Left kidney (tissue), 2 donors: ENCODE measurements around the gene COMT. TPM values are rescaled to one million over a fixed set of nuclear protein-coding genes. Genes with fewer than 3 reads are reported as not detected.
A peak's percentile ranks its signal among the peaks of the same experiment; 100 is the strongest.
"Not testable (repeated sequence)": the region's sequence is repeated elsewhere in the genome, so short reads cannot be mapped to it uniquely, and the experiment has no call there.

ENCODE experiments used
- DNase-seq: peaks from one replicate; pipeline ENCODE4 v3.0.0-alpha.2; 2013
- polyA plus RNA-seq: library from polyadenylated mRNA; unstranded; fragments of 120-200 nt; gene quantifications from one replicate; pipeline ENCODE4 v1.2.1, GENCODE V29; 2013; ENCODE audit not compliant: insufficient read length

COMT gene
- polyA plus RNA-seq, 1 donor, result 79.1 TPM

DNA sequence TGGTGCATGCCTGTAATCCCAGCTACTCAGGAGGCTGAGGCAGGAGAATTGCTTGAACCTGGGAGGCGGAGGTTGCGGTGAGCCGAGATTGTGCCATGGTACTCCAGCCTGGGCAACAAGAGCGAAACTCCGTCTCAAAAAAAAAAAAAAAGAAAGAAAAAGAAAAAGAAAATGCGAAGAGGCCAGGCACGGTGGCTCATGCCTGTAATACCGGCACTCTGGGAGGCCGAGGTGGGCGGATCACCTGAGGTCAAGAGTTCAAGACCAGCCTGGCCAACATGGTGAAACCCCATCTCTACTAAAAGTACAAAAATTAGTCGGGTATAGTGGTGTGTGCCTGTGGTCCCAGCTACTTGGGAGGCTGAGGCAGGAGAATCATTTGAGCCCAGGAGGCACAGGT, 15.5 kb upstream of the COMT start:
- not testable (repeated sequence) for DNase-seq

DNA sequence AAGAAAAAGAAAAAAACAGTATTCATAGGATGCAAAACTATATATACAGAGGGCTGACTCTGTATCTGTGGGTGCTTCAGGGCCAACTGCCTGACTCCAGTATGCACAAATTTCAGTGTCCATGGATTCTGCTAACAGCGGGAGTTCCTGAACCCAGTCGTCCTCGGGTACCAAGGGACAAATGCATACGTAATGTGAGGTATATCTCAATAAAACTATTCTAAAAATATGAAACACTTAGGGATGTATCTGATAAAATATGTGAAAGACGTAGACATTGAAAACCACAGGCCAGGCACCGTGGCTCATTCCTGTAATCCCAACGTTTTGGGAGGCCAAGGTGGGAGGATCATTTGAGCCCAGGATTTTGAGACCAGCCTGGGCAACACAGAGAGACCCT, 13.9 kb upstream of the COMT start:
- DNase-seq, result no peak

DNA sequence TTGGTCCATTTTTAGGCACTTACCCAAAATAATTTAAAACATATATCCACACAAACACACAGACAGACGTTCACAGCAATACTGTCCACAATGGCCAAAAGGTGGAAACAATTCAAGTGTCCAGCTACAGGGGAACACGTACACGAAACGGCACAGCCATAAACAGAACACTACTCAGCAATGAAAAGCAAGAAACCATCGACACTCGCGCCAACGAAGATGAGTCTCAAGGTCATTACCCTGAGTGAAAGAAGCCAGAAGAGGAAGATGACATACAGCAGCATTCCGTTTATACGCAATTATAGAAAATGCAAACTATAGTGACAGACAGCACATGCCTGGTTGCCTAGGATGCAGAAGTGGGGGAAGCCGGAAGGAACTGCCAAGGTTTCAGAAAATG, 13.4 kb upstream of the COMT start:
- no peak for DNase-seq

DNA sequence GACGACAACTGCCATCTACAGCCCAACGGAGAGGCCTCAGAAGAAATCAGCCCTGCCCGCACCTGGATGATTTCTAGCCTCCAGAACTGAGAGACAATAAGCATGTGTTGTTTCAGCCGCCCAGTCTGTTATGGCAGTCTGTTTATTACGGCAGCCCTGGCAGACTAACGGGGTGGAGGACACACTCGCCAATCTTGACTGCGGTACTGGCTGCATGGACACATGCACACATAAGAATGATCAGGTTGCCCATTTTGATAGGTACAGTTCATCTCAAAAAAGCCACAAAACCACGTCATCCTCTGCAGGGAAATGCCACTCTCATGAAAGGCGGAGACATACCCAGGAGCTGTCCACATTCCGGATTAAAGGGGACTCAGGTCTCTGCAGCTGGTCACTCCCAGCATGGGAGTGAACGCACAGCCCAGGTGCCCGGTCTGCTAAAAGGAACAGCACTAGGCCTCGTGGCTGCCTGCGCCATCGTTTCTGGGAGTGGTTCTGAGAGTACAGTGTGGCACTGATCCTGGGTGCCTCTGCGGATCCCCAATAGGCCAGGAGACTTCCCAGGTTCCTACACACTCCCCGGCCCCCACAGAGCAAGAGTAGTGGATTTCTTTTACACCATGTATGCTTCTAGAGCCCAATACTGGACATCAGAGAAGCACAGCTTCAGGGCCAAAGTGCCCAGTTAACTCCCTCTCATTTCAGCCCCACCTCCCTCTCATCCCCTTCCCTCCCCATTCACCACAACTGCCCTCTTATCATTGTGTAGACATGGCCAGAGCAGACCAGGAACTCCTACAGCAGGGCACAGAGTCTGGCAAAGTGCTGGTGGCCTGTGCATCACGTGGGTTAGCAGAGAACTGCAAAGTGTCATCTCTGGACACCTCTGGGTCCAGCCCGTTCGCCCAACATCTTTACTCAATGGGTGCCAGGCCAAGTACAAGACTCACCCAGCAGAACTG, 11.7 kb upstream of the COMT start:
- DNase-seq, result no peak

DNA sequence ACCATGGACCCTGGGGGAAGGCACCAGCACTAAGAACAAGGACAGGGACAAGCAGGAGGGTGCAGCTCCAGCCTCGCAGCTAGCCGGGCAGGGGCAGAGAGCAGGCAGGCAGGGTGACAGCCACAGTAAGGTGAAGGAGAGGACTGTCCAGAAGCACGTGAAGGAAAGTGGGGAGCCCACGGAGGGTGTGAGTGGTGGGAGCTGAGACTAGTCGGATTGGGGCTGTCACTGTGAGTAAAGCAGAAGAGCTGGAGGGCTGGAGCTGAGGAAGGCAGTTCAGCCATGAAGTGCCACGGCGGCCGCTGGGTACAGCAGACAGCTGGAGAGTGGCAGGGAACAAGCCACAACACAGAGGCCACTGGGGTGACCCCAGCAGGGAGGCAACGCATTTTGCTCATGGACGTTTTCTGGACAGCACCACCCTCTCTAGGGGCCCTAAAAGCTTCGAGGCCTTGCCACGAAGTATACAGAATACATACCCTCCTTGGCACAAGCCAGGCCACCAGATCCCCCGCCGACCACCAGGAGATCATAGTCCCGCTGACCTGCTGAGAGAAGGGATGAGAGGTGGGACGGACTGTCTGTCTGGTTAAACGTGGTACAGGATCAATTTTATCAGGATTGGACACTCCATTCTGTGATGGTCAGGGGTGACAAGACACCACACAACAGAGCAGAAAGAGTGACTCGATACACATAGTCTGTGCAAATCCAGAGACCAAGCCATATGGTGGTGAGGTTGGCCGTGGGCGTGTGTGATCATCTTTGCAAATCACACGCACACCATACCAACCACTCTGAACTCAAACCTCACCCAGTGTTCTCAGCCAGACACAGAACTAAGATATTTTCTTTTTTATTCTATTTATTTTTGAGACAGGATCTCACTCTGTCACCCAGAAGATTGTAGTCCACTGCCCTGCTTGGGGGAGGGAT, 10.8 kb upstream of the COMT start:
- no peak for DNase-seq

DNA sequence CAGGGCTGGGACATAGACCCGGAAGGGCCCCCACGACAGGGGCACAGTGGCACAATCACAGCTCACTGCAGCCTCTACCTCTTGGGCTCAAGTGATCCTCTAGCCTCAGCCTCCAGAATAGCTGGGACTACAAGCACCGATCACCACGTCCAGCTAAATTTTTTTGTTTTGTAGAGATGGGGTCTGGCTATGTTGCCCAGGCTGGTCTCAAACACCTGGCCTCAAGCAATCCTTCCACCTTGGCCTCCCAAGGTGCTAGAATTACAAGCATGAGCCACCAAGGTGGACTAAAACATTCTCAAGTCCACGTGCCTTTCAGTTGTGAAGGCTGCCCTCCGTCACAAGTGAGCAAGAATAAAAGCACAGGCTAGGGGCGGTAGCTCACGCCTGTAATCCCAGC, 10.1 kb upstream of the COMT start:
- DNase-seq, result no peak

DNA sequence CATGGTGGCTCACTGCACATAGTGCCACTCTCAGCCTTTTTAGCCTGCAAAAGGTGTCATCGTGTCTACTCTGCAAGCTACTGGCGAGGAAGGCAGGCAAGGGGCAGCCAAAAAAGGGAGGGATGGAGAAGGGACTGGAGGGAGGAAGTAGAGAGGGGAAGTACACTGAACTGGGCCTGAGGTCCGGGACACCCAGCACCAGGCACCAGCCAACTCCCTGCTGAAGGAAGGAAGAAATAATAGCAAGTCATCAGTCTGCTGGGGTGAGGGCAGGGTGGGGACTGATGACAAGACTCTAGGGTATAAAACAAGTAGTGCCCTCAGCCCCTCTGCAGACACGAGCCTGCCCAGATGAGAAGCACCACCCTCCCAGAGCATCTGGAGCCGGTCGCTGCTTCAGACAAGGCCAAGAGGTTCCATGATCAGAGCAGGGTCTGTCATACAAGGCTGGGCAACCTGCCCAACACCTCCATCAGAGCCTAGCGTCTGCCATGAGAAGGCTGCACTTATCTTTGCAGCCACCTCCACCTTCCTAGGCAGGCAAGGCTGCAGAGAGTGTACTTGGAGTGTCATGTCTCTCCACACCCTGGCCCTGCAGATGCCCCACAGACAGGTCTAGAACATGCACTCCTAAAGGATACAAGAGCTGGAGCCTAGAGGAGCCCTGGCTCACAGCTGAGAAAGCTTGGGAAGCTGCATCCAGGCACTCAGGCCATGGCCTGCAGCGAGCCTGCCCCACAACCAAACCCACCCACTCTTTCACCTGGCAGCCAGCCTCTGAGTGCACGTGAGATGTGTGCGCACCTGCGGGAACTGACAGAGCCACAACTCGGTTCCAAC, 9.0 kb upstream of the COMT start:
- DNase-seq, result no peak

DNA sequence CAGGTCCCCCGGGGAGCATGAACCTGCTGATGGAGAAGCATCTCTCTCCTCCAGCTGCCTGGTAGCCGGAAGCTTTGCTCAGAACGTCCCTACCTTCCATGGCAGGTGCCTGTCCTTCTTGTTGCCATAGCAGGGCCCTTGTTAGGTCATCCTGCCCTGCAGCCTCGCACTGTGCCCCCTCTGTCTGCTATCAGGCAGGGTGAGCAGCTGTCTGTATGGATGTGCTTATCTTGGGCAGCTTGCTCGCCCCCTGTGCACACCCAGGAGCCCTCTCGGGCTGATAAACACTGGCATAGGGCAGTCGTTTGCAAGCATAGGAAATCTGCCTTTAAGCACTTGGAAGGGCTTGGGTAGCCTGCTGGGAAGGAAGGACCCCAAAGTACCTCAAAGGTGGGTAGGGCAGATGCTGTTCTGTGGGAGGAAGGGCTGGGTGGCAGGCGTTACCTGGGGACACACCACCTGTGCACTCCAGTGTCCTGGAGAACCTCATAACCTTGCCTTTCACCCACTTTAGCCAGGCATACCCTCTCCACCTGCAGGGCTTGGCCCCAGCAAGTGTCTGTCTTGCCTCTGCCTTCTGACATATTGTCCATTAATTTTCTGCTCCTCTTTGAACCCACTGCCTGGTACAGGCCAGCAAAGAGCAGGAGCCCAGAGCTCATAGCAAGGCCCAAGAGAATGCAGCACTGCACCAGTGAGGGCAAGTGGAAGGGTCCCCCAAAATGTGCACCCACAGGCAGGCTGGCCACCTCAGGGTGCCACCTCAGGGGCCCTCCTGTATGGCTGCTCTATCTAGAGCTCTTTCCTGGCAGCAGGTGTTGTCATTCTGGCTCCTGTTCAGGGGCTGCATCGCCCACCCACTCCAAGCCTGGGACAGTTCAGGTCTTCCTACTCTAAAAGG, 8.0 kb upstream of the COMT start:
- no peak for DNase-seq

DNA sequence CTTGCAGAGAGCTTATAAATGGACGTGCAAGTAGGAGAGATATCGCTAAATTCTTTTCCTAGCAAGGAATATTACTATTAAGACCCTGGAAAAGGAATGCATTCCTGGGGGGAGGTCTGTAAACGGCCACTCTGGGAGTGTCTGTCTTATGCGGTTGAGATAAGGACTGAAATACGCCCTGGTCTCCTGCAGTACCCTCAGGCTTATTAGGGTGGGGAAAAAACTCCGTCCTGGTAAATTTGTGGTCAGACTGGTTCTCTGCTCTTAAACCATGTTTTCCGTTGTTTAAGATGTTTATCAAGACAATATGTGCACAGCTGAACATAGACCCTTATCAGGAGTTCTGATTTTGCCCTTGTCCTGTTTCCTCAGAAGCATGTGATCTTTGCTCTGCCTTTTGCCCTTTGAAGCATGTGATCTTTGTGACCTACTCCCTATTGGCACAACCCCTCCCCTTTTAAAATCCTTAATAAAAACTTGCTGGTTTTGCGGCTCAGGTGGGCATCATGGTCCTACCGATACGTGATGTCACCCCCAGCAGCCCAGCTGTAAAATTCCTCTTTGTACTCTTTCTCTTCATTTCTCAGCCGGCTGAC, 6.4 kb upstream of the COMT start:
- DNase-seq, result not testable (repeated sequence)

DNA sequence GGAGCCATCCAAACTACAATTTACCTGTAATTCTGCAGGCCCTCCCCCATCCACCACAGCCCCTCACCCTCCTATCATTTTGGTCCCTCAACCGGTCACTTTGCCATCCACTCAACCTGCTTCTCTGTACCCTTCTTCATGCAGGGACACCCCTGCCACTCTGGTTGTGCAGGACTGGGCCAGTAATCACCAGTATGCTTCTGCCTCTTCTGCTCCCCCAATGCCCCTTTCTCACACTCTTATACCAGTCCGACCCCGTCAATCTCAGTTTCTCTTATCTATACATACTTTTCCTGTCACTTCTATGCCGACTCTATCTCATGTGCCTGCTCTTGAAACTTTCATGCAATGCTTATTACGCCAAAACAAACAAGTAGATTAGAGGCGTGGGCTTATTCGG, 5.1 kb upstream of the COMT start:
- no peak for DNase-seq

DNA sequence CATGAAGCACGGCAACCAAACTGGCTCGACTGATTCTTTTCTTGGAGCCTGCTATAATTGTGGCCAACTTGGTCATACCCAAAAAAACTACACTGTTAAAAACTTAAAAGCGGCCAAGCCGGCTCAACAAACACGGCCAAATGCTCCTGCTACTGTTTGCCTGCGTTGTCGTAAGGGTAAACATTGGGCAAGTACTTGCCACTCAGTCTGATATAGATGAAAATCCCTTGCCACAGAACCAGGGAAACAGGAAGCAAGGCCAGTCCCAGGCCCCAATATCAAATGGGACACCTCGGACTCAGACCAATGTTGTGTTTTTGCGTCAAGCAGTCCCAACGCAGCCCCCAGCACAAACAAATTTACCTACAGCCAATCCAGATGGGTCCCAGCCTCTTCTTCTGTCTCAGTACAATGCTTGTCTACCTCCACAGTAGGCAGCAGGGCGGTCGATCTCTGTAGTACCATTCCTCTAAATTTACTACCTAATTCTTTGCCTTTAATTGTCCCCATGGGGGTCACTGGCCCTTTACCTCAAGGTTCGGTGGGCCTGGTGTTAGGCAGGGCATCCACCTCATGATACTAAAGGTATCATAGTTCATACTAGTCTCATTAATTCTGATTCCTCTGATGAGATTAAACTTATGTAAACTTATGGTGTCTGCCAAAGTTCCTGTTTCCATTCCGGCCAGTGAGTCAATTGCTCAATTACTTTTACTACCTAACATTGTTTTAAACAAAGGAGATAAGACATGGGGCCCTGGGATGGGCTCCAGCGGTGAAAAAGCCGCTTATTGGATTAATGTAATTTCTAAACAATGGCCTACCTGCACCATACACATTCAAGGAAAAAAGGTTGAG, 3.7 kb upstream of the COMT start:
- no peak for DNase-seq

DNA sequence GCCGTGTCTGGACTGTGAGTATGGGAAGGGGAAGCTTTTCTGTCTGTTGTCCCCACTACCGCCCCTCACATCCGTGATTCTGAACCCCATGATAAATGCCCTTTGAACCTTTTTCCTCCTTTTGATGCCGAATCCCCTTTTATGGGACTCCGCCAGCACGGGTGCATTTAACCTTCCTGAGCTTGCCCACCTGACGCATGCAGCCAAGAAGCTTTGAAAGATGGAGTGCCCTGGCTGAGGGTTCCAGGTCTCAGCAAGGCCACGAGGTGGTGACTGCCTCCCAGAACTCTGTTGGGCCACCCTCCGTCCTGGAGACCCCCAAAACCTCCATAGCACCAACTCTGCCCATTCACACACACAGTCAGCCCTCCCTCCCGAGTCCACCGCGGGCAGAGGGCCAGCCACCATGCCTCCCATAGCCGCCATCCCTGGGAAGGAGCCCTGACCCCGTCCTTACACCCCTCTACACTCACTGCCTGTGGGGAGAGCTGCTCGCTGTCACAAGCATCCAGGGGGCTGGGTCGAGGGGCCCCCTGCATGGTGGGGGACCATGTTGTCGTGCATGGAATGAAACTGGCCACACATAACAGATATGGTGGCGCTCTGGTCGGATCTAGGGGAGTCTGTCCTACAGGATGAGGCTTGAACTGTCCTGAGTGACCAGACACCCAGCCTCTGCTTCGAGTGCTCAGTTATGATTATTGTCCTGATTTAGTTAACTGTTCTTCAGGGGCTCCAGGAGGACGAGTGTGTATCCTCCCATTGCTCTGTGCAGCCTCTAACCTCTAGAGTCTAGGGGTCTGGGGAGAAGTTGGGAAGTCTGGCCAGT, 822 bp upstream of the COMT start:
- DNase-seq, result no peak

DNA sequence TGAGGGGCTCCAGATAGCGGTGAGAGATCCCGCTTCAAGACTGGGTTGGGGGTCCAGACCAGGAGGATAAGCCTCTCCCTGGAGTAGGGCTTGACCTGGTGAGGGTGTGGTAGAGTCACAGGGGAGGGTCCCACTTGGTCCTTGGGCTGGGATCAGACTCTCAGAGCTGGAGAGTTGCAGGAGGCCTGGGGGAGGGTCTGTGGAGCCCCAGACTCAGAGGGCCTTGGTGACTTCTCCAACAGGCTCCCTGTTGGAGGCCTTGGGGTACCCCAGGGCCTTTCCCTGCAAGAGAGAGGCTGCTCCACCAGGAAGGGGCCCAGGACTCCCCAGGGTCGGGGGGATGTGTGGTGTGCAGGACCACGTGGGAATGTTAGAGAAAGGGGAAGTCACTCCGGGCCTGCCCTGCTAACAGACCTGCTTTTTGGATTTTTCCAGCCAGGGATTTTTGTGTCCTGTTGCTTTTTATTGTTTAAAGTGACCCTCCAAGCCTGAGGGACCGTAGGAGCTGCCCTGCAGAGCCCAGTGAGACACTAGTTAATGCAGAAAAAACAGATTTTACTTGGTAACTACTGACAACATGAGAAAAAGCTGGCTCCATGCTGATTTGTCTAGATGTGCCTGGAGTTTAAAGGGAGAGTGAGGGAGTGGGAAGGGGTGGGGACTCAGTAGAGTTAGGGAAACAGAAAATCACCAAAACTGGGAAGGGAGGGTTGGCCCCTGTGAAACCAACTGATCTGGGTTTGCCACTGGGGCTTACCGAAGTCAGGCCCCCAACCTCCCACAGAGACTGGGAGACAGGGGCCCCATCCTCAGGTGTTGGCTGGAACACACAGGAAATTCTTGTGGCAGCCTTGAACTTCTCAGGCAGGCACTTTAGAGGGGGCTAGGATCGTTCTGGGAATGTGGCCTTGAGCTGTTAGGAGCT, 847 bp downstream of the COMT start:
- DNase-seq, result peak; percentile 53

DNA sequence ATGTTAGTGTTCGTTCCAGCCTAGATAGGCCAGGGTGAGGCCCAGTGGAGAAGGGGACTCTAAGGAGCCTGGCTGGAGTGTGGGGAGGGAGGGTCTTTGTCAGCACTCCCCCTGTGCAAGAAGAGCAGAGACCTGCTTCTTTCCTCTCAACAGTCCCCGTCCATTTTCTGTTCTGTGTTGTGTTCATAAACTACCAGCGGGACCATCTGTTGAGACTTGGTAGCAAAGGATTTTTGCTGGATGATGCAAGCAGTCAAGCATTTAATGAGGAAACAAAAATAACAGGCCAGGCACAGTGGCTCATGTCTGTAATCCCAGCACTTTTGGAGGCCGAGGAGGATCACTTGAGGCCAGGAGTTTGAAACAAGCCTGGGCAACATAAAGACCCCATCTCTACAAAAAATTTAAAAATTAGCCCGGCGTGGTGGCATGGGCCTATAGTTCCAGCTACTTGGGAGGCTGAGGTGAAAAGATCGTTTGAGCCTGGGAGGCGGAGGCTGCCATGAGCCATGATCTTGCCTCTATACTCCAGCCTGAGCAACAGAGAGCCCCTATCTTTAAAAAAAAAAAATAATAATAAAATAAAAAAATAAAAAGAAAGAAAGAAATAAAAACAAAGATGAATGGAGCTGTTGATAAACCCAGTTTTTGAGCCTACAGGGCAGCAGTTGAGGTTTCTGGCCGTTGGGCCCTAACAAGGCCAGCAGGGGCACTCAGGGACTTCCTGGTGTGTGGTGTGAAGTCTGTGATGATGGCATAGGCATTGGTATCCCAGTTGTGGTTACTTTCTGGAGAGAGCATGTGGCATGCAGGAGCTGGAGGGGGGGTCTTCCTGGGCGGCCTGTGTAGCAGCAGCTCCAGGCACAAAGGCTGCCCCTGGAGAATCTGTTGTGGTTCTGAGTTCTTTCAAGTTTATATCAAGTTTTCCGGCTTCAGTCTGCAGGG, 1.8 kb downstream of the COMT start:
- DNase-seq, result peak; percentile 46

DNA sequence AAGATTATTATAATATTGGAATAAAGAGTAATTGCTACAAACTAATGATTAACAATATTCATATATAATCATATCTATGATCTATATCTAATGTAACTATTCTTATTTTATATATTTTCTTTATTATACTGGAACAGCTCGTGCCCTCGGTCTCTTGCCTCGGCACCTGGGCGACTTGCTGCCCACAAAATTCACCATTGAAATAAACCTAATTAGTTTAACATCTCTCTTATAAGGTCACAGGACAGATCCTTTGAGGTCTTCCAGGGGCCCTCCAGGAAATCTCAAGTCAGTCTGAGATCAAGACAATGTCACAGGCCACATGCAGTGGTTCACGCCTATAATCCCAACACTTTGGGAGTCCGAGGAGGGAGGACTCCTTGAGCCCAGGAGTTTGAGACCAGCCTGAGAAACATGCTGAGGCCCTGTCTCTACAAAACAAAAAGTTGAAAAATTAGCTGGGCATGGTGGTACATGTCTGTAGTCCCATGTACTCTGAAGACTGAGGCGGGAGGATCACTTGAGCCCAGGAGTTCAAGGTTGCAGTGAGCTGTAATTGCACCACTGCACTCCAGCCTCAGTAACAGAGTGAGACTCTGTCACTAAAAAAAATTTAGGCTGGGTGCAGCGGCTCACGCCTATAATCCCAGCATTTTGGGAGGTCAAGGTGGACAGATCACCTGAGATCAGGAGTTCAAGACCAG, 6.6 kb downstream of the COMT start:
- DNase-seq, result no peak

DNA sequence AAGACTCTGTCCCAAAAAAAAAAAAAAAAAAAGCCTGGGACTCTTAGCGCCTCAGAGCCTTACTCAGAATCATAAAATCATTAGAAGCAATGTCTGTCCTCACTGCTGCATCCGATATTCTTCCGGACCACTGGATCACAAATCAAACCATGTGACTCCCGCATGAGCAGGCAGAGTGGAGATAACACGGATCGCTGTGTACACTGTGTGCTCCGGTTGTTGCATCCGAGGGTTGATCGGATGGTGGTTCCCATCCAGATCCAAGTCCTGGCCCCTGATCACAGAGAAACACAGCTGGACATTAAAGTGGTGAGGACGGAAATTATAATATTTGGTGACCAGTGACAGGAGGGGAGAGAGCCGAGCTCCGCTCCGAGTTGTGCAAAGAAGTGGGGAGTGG, 9.8 kb downstream of the COMT start:
- no peak for DNase-seq
